Measurements from ENCODE around the gene THAP10. TPM values are rescaled to one million over a fixed set of nuclear protein-coding genes. Genes with fewer than 3 reads are reported as not detected.
A peak's percentile ranks its signal among the peaks of the same experiment; 100 is the strongest.
"Not testable (repeated sequence)": the region's sequence is repeated elsewhere in the genome, so short reads cannot be mapped to it uniquely, and the experiment has no call there.

Gene THAP10
- total RNA-seq, 4 donors from 2014 or later: 3.9 to 5.4 (median 4.9) TPM

DNA sequence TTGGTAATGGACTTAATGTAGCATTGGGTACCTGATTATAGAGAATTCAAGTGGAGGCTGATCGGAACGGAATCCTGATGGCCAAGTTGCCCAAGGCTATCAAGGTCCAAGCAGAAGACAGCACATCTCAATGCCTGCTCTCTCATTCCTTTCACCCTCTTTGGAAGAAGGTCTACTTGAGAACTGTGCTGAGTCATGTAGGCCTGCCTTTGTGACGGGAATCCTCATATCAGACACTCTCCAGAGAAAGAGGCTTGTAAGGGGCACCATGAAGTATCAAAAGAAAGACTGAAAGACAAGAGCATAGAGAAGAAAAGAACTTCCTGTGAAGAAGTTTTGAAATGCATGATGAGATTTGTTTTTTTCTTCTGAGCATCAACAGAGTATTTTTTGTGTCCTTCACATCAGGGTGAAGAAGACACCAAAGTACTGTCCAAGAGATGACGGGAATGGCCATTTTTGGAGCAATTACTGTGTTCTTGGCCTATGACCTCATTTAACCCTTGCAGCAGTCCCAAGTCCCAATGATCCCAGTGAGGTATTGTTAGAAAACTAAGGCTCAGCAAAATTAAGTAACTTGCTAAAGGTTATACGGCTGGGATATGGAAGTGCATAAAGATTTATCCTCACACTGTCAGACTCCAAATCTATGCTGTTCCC is 25.1 kb downstream of the THAP10 start:
- peaks cover 10 to 33% of the 10 kb centered on the region in 2 donors for H3K4me1 ChIP-seq
- 91 to 95% methylated on average over 5 of the region's 5 CpGs for WGBS, 2 donors
- no peak overlapping the region for H3K27ac ChIP-seq
- intact Hi-C loops (cut with DNase I): no loop called here
- H3K36me3 ChIP-seq: no peaks in the 10 kb centered on the region
- DNase-seq: no peak
- H3K27me3 ChIP-seq: no peaks in the 10 kb centered on the region
- TF ChIP-seq, protein P1, sequence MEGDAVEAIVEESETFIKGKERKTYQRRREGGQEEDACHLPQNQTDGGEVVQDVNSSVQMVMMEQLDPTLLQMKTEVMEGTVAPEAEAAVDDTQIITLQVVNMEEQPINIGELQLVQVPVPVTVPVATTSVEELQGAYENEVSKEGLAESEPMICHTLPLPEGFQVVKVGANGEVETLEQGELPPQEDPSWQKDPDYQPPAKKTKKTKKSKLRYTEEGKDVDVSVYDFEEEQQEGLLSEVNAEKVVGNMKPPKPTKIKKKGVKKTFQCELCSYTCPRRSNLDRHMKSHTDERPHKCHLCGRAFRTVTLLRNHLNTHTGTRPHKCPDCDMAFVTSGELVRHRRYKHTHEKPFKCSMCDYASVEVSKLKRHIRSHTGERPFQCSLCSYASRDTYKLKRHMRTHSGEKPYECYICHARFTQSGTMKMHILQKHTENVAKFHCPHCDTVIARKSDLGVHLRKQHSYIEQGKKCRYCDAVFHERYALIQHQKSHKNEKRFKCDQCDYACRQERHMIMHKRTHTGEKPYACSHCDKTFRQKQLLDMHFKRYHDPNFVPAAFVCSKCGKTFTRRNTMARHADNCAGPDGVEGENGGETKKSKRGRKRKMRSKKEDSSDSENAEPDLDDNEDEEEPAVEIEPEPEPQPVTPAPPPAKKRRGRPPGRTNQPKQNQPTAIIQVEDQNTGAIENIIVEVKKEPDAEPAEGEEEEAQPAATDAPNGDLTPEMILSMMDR (IDR thresholded peaks at IDR 0.05): no peak
- TF ChIP-seq POLR2A (IDR thresholded peaks at IDR 0.05): no peak
- no peak overlapping the region for H3K4me3 ChIP-seq (replicated peaks in 1 of 3)
- no peaks in the 10 kb centered on the region for H3K9me3 ChIP-seq

DNA sequence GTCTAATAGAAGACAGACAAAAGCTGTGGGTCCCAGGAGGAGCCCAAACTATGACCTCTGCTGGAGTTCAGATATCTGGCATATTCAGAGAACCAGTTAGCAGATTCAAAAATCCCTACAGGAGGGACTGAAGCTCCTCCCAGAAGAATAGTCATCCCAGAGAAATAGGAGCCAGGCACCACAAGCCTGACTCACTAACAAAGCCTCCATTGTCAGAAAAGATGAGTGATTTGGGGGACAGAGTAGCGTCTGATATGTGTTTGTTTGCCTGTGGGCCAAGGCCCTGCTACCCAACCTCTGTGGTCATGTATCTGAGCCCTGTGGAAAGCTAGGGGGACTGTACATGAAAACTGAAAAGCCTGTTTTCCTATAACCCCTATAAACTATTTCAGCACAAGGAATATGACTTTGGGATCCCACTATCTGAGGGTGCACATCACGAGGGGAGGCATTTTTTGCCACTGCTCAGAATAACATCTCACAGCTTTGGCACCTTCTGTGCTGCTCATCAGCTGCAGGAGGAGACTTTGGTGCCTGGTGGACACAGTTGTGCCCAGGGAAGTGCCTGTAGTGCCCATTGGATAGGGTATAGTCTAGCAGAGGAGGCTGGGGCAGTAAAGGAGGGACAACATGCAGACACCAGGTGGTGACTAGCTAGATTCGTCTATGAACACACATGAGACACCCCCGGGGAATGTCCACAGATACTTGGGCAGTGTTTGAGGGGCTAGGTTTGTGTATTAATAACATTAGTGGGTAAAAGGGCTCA is 28.6 kb downstream of the THAP10 start:
- no peak overlapping the region for H3K4me3 ChIP-seq (replicated peaks in 1 of 3)
- no peak overlapping the region for H3K27ac ChIP-seq
- TF ChIP-seq POLR2A (IDR thresholded peaks at IDR 0.05): no peak
- TF ChIP-seq, protein P1 (IDR thresholded peaks at IDR 0.05): no peak
- 69 to 81% methylated on average over 4 of the region's 4 CpGs for WGBS, 2 donors
- H3K9me3 ChIP-seq: no peaks in the 10 kb centered on the region
- no peaks in the 10 kb centered on the region for H3K27me3 ChIP-seq
- DNase-seq: no peak
- intact Hi-C loops (cut with DNase I): no loop called here
- H3K4me1 ChIP-seq: peaks cover 0 to 13% of the 10 kb centered on the region in 2 donors
- no peaks in the 10 kb centered on the region for H3K36me3 ChIP-seq

DNA sequence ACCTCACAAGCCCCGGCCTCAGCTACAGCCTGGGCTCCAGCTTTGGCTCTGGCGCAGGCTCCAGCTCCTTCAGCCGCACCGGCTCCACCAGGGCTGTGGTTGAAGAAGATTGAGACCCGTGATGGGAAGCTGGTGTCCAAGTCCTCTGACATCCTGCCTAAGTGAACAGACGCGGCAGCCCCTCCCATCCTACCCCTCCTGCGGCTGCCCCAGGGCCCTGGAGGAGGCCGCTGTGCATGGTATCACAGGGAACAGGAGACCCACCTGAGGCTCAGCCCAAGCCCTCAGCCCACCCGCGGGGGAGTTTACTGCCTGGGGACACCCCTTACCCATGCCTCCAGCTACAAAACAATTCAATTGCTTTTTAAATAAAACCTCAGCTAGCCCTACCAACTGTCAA is 32.2 kb downstream of the THAP10 start:
- Histone ChIP-seq H3K4me3 (replicated peaks in 1 of 3) (no peak overlapping the region), H3K4me1 (peaks cover 10 to 21% of the 10 kb centered on the region in 2 donors), H3K27me3 (no peaks in the 10 kb centered on the region), H3K36me3 (no peaks in the 10 kb centered on the region), H3K27ac (no peak overlapping the region), H3K9me3 (no peaks in the 10 kb centered on the region)
- intact Hi-C loops (cut with DNase I): no loop called here
- DNase-seq: no peak
- no peak for TF ChIP-seq POLR2A (IDR thresholded peaks at IDR 0.05)
- TF ChIP-seq, protein P1 (IDR thresholded peaks at IDR 0.05): no peak
- 85 to 94% methylated on average over 4 to 11 of the region's 11 CpGs for WGBS, 2 donors

DNA sequence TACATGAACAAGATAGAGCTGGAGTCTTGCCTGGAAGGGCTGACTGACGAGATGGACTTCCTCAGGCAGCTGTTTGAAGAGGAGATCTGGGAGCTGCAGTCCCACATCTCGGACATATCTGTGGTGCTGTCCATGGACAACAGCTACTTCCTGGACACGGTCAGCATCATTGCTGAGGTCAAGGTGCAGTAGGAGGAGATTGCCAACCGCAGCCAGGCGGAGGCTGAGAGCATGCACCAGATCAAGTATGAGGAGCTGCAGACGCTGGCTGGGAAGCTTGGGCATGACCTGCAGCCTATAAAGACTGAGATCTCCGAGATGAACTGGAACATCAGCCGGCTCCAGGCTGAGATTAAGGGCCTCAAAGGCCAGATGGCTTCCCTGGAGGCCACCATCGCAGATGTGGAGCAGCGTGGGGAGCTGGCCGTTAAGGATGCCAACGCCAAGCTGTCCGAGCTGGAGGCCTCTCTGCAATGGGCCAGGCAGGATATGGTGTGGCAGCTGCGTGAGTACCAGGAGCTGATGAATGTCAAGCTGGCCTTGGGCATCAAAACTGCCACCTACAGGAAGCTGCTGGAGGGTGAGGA is 32.8 kb downstream of the THAP10 start:
- H3K9me3 ChIP-seq: no peaks in the 10 kb centered on the region
- H3K4me3 ChIP-seq (replicated peaks in 1 of 3): no peak overlapping the region
- TF ChIP-seq, protein P1 (IDR thresholded peaks at IDR 0.05): no peak
- no peak for TF ChIP-seq POLR2A (IDR thresholded peaks at IDR 0.05)
- intact Hi-C loops (cut with DNase I): no loop called here
- no peak overlapping the region for H3K27ac ChIP-seq
- no peaks in the 10 kb centered on the region for H3K36me3 ChIP-seq
- H3K27me3 ChIP-seq: no peaks in the 10 kb centered on the region
- DNase-seq: no peak
- peaks cover 10 to 26% of the 10 kb centered on the region in 2 donors for H3K4me1 ChIP-seq
- WGBS, 2 donors: 92 to 98% methylated on average over 9 to 14 of the region's 14 CpGs

DNA sequence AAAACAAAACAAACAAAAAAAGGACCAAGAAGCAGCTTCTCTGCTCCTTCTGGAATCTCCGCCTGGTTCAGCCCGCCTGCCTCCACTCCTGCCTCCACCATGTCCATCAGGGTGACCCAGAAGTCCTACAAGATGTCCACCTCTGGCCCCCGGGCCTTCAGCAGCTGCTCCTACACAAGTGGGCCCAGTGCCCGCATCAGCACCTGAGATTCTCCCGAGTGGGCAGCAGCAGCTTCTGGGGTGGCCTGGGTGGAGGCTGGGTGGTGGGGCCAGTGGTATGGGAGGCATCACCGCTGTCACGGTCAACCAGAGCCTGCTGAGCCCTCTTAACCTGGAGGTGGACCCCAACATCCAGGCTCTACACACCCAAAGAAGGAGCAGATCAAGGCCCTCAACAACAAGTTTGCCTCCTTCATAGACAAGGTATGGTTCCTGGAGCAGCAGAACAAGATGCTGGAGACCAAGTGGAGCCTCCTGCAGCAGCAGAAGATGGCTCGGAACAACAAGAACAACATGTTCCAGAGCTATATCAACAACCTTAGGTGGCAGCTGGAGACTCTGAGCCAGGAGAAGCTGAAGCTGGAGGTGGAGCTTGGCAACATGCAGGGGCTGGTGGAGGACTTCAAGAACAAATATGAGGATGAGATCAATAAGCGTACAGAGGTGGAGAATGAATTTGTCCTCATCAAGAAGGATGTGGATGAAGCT is 33.5 kb downstream of the THAP10 start:
- H3K4me3 ChIP-seq (replicated peaks in 1 of 3); H3K27ac ChIP-seq; H3K27me3 ChIP-seq; H3K36me3 ChIP-seq; H3K9me3 ChIP-seq; intact Hi-C loops (cut with DNase I): not testable (repeated sequence)
- peak in 1 of 2 donors; percentile 35 for DNase-seq
- peaks cover 10 to 28% of the 10 kb centered on the region in 2 donors for H3K4me1 ChIP-seq
- WGBS, 2 donors: 83 to 90% methylated on average over 8 to 9 of the region's 9 CpGs

Data from thyroid gland (tissue), 4 donors.